PC-9 (cell line): ENCODE results near the gene WDR59.

Experiments
- EZH2 ChIP-seq: fragments of 200-600 bp; sonication (generic); IDR thresholded peaks from 2 replicates; pipeline ENCODE4 v1.8.0; 2017; ENCODE audit warnings: antibody characterized with exemption, low read depth
- TF ChIP-seq, protein P1 (sequence below): fragments of 200-600 bp; sonication (generic); conservative IDR thresholded peaks from 2 replicates; pipeline ENCODE4 v1.6.1; 2017; ENCODE audit warnings: mixed run types, antibody characterized with exemption, mild to moderate bottlenecking, moderate library complexity

GRCh38 chr16:74841904-74842303 is 143.0 kb downstream of the WDR59 start:
- TF ChIP-seq, protein P1, sequence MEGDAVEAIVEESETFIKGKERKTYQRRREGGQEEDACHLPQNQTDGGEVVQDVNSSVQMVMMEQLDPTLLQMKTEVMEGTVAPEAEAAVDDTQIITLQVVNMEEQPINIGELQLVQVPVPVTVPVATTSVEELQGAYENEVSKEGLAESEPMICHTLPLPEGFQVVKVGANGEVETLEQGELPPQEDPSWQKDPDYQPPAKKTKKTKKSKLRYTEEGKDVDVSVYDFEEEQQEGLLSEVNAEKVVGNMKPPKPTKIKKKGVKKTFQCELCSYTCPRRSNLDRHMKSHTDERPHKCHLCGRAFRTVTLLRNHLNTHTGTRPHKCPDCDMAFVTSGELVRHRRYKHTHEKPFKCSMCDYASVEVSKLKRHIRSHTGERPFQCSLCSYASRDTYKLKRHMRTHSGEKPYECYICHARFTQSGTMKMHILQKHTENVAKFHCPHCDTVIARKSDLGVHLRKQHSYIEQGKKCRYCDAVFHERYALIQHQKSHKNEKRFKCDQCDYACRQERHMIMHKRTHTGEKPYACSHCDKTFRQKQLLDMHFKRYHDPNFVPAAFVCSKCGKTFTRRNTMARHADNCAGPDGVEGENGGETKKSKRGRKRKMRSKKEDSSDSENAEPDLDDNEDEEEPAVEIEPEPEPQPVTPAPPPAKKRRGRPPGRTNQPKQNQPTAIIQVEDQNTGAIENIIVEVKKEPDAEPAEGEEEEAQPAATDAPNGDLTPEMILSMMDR = no peak
- TF ChIP-seq EZH2 = no peak
